ENCODE results near the gene PFKL. TPM values are rescaled to one million over a fixed set of nuclear protein-coding genes. Genes with fewer than 3 reads are reported as not detected.
A peak's percentile ranks its signal among the peaks of the same experiment; 100 is the strongest.

PFKL gene
- total RNA-seq, 5 donors from 2014 or later (not counting 1 experiment from before 2014, with no cell fraction given) = 125 to 200 (median 162) TPM

GRCh38 chr21:44368711-44369446, 69.0 kb downstream of the PFKL start:
- Mint-ChIP-seq H3K4me1 (peaks cover 0 to 6% (median 4%) of the 10 kb centered on the region in 3 donors), H3K9me3 (no peaks in the 10 kb centered on the region), H3K27ac (no peak overlapping the region), H3K4me3 (no peak overlapping the region), H3K36me3 (no peaks in the 10 kb centered on the region), H3K27me3 (no peaks in the 10 kb centered on the region)
- Histone ChIP-seq H3K9me3 (no peaks in the 10 kb centered on the region), H3K4me1 (ENCODE audit: control insufficient read depth in 1 of 2, extremely low read depth in 1 of 2, insufficient read depth in 2 of 2, low read length in 2 of 2) (peaks cover 0 to 6% of the 10 kb centered on the region in 2 experiments), H3K4me3 (ENCODE audit: control insufficient read depth in 1 of 2, extremely low read depth in 1 of 2, low read length in 1 of 2) (no peak overlapping the region), H3K27me3 (replicated peaks in 1 of 2; ENCODE audit: control insufficient read depth in 2 of 2, extremely low read depth in 1 of 2, insufficient read depth in 2 of 2, low read length in 1 of 2) (peaks cover 0 to 6% of the 10 kb centered on the region in 2 experiments), H3K36me3 (ENCODE audit: control insufficient read depth in 2 of 2, extremely low read depth in 1 of 2, insufficient read depth in 1 of 2, low read length in 1 of 2) (peaks cover 0 to 4% of the 10 kb centered on the region in 2 donors), H3K27ac (ENCODE audit: low read length) (no peak overlapping the region)
- ChIA-PET CTCF (no interaction called here), POLR2A (no interaction called here)
- DNase-seq (peak in 2 of 35 experiments; percentile 6 to 17), ATAC-seq (replicated peaks in 1 of 4) (no peak)
- 91% methylated on average over 25 of the region's 35 CpGs for WGBS (ENCODE audit: insufficient coverage)

- no peak overlapping the region for H3K27ac Mint-ChIP-seq
- Histone ChIP-seq H3K9me3 (no peaks in the 10 kb centered on the region), H3K36me3 (ENCODE audit: control insufficient read depth in 2 of 2, extremely low read depth in 1 of 2, insufficient read depth in 1 of 2, low read length in 1 of 2) (peaks cover 0 to 4% of the 10 kb centered on the region in 2 donors), H3K27me3 (replicated peaks in 1 of 2; ENCODE audit: control insufficient read depth in 2 of 2, extremely low read depth in 1 of 2, insufficient read depth in 2 of 2, low read length in 1 of 2) (peaks cover 0 to 8% of the 10 kb centered on the region in 2 experiments), H3K4me1 (ENCODE audit: control insufficient read depth in 1 of 2, extremely low read depth in 1 of 2, insufficient read depth in 2 of 2, low read length in 2 of 2) (peaks cover 5 to 18% of the 10 kb centered on the region in 2 experiments), H3K27ac (ENCODE audit: low read length) (no peak overlapping the region), H3K4me3 (ENCODE audit: control insufficient read depth in 1 of 2, extremely low read depth in 1 of 2, low read length in 1 of 2) (no peak overlapping the region)
- no peak overlapping the region for H3K4me3 Mint-ChIP-seq
- no peaks in the 10 kb centered on the region for H3K27me3 Mint-ChIP-seq
- WGBS (ENCODE audit: insufficient coverage) = 91% methylated on average over 29 of the region's 29 CpGs
- H3K36me3 Mint-ChIP-seq = no peaks in the 10 kb centered on the region
- H3K4me1 Mint-ChIP-seq = peaks cover 6 to 17% (median 14%) of the 10 kb centered on the region in 3 donors
- no peaks in the 10 kb centered on the region for H3K9me3 Mint-ChIP-seq
- ChIA-PET CTCF (no interaction called here), POLR2A (no interaction called here)
- DNase-seq (peak in 1 of 35 experiments; percentile 20), ATAC-seq (replicated peaks in 1 of 4) (no peak)
These were observed 70.3 kb downstream of the PFKL start for GRCh38 chr21:44370027-44370735.

DNA sequence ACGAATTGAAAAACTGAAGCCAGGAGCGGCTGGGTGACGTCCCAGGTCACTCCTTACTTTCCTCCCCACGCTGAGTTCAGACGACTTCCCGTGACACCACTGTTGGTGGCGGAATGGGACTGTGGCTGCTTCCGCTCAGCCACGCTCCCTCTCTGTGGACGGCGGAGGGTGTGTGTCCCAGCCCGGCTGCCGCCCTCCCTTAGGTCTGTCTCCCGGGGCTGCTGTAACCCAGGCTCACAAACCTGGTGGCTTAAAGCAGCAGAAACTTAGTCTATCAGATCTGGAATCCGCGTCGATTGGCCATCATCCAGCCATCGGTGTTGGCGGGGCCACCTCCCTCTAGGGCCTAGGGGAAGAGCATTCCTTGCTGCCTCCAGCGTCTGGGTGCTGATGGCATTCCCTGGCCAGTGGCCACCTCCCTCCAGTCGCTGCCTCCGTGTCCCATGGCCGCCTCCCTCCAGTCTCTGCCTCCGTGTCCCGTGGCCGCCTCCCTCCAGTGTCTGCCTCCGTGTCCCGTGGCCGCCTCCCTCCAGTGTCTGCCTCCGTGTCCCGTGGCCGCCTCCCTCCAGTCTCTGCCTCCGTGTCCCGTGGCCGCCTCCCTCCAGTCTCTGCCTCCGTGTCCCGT, 71.0 kb downstream of the PFKL start:
- no peaks in the 10 kb centered on the region for H3K36me3 Mint-ChIP-seq
- Histone ChIP-seq H3K27me3 (replicated peaks in 1 of 2; ENCODE audit: control insufficient read depth in 2 of 2, extremely low read depth in 1 of 2, insufficient read depth in 2 of 2, low read length in 1 of 2) (peaks cover 0 to 6% of the 10 kb centered on the region in 2 experiments), H3K36me3 (ENCODE audit: control insufficient read depth in 2 of 2, extremely low read depth in 1 of 2, insufficient read depth in 1 of 2, low read length in 1 of 2) (peaks cover 0 to 4% of the 10 kb centered on the region in 2 donors), H3K27ac (ENCODE audit: low read length) (no peak overlapping the region), H3K4me1 (ENCODE audit: control insufficient read depth in 1 of 2, extremely low read depth in 1 of 2, insufficient read depth in 2 of 2, low read length in 2 of 2) (peaks cover 7 to 26% of the 10 kb centered on the region in 2 experiments), H3K4me3 (ENCODE audit: control insufficient read depth in 1 of 2, extremely low read depth in 1 of 2, low read length in 1 of 2) (no peak overlapping the region), H3K9me3 (no peaks in the 10 kb centered on the region)
- no peak for ATAC-seq (replicated peaks in 1 of 4)
- DNase-seq = peak in 1 of 35 experiments; percentile 15
- ChIA-PET POLR2A (no interaction called here), CTCF (no interaction called here)
- H3K27me3 Mint-ChIP-seq = no peaks in the 10 kb centered on the region
- no peak overlapping the region for H3K4me3 Mint-ChIP-seq
- peaks cover 13 to 24% (median 21%) of the 10 kb centered on the region in 3 donors for H3K4me1 Mint-ChIP-seq
- 97% methylated on average over 26 of the region's 37 CpGs for WGBS (ENCODE audit: insufficient coverage)
- H3K27ac Mint-ChIP-seq = no peak overlapping the region
- no peaks in the 10 kb centered on the region for H3K9me3 Mint-ChIP-seq

DNA sequence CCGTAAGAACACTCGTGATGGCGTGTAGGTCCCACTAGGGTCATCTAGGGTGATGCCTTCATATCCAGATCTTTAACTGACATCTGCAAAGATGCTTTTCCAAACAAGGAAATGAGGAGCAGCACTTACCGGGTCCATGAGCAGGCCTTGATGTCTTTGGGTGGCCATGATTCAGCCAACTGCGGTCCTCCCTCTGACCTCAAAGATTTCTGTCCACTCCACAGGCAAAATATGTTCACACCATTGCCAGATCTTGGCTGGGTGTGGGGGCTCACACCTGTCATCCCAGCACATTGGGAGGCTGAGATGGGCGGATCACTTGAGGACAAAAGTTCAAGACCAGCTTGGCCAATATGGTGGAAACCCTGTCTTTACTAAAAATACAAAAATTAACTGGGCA, 71.7 kb downstream of the PFKL start:
- H3K27ac Mint-ChIP-seq = no peak overlapping the region
- H3K9me3 ChIP-seq = no peaks in the 10 kb centered on the region
- DNase-seq (peak in 1 of 35 experiments; percentile 2), ATAC-seq (replicated peaks in 1 of 4) (no peak)
- H3K27me3 ChIP-seq (replicated peaks in 1 of 2; ENCODE audit: control insufficient read depth in 2 of 2, extremely low read depth in 1 of 2, insufficient read depth in 2 of 2, low read length in 1 of 2) = peaks cover 0 to 12% of the 10 kb centered on the region in 2 experiments
- no peak overlapping the region for H3K27ac ChIP-seq (ENCODE audit: low read length)
- H3K9me3 Mint-ChIP-seq = no peaks in the 10 kb centered on the region
- POLR2A ChIA-PET = no interaction called here
- H3K27me3 Mint-ChIP-seq = no peaks in the 10 kb centered on the region
- H3K4me3 ChIP-seq (ENCODE audit: control insufficient read depth in 1 of 2, extremely low read depth in 1 of 2, low read length in 1 of 2) = no peak overlapping the region
- no peaks in the 10 kb centered on the region for H3K36me3 Mint-ChIP-seq
- 89% methylated on average over 4 of the region's 6 CpGs for whole genome bisulfite sequencing (ENCODE audit: insufficient coverage)
- H3K4me1 Mint-ChIP-seq = peaks cover 14 to 31% (median 23%) of the 10 kb centered on the region in 3 donors
- H3K36me3 ChIP-seq (ENCODE audit: control insufficient read depth in 2 of 2, extremely low read depth in 1 of 2, insufficient read depth in 1 of 2, low read length in 1 of 2) = peaks cover 0 to 4% of the 10 kb centered on the region in 2 donors
- H3K4me3 Mint-ChIP-seq = no peak overlapping the region
- CTCF ChIA-PET = interaction anchor here in 1 of 2 donors (0.8 kb wide), 1 partner anchor 77 kb away, joined by 4 read pairs; no protein-coding TSS in a partner anchor
- H3K4me1 ChIP-seq (ENCODE audit: control insufficient read depth in 1 of 2, extremely low read depth in 1 of 2, insufficient read depth in 2 of 2, low read length in 2 of 2) = peaks cover 7 to 33% of the 10 kb centered on the region in 2 experiments

DNA sequence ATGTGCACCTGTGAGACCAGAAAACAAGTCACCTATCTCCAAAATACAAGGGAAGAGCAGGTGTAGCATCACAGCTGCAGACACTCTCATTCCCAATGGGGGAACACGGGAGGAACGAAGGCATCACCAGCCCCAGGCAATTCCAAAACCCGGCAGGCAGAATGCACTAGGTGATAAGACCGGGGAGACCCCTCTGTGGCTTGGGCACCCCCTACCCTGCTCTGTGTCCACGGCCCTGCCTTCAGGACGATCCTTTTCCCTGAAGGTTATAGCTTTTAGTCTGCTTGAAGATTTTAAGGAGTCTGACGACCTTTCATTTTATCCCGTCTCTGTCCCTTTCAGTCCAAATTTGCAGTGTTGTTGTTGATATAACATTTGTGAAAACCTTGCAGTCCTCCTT, 72.8 kb downstream of the PFKL start:
- CTCF ChIA-PET = no interaction called here
- Histone ChIP-seq H3K36me3 (ENCODE audit: control insufficient read depth in 2 of 2, extremely low read depth in 1 of 2, insufficient read depth in 1 of 2, low read length in 1 of 2) (no peaks in the 10 kb centered on the region), H3K27ac (ENCODE audit: low read length) (no peak overlapping the region), H3K27me3 (replicated peaks in 1 of 2; ENCODE audit: control insufficient read depth in 2 of 2, extremely low read depth in 1 of 2, insufficient read depth in 2 of 2, low read length in 1 of 2) (peaks cover 0 to 18% of the 10 kb centered on the region in 2 experiments), H3K4me1 (ENCODE audit: control insufficient read depth in 1 of 2, extremely low read depth in 1 of 2, insufficient read depth in 2 of 2, low read length in 2 of 2) (peaks cover 7 to 33% of the 10 kb centered on the region in 2 experiments), H3K9me3 (no peaks in the 10 kb centered on the region), H3K4me3 (ENCODE audit: control insufficient read depth in 1 of 2, extremely low read depth in 1 of 2, low read length in 1 of 2) (no peak overlapping the region)
- no peaks in the 10 kb centered on the region for H3K9me3 Mint-ChIP-seq
- H3K36me3 Mint-ChIP-seq = no peaks in the 10 kb centered on the region
- H3K4me3 Mint-ChIP-seq = no peak overlapping the region
- no peaks in the 10 kb centered on the region for H3K27me3 Mint-ChIP-seq
- no peak overlapping the region for H3K27ac Mint-ChIP-seq
- POLR2A ChIA-PET = no interaction called here
- no peak for ATAC-seq (replicated peaks in 1 of 4)
- peaks cover 14 to 31% (median 23%) of the 10 kb centered on the region in 3 donors for H3K4me1 Mint-ChIP-seq
- no peak for DNase-seq
- WGBS (ENCODE audit: insufficient coverage) = 88% methylated on average over 5 of the region's 8 CpGs

DNA sequence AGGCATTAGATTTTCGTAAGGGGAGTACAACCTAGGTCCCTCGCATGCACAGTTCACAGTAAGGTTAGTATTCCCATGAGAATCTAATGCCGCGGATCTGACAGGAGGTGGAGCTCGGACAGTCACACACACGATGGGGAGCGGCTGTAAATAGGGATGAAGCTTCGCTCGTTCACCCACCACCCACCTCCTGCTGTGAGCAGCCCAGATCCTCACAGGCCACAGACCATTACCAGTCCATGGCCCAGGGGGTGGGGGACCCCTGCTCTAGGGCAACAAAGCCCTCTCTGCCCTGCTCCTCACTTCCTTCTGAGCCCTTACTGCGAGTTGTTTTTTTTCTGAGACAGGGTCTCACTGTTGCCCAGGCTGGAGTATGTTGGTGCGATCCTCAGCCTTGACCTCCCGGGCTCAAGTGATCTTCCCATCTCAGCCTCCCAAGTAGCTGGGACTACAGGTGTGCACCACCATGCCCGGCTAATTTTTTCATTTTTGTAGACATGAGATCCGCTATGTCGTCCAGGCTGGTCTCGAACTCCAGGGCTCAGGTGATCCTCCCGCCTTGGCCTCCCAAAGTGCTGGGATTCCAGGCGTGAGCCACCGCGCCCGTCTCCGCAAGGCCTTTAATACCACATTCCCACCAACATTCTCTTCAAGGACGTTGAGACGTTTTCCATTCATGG, 74.9 kb downstream of the PFKL start:
- no peak for ATAC-seq (replicated peaks in 1 of 4)
- Histone ChIP-seq H3K4me3 (ENCODE audit: control insufficient read depth in 1 of 2, extremely low read depth in 1 of 2, low read length in 1 of 2) (peak overlapping the region in 1 of 2 donors; percentile 12), H3K27me3 (replicated peaks in 1 of 2; ENCODE audit: control insufficient read depth in 2 of 2, extremely low read depth in 1 of 2, insufficient read depth in 2 of 2, low read length in 1 of 2) (peaks cover 0 to 18% of the 10 kb centered on the region in 2 experiments), H3K9me3 (no peaks in the 10 kb centered on the region), H3K27ac (ENCODE audit: low read length) (no peak overlapping the region), H3K4me1 (ENCODE audit: control insufficient read depth in 1 of 2, extremely low read depth in 1 of 2, insufficient read depth in 2 of 2, low read length in 2 of 2) (peaks cover 7 to 33% of the 10 kb centered on the region in 2 experiments), H3K36me3 (ENCODE audit: control insufficient read depth in 2 of 2, extremely low read depth in 1 of 2, insufficient read depth in 1 of 2, low read length in 1 of 2) (no peaks in the 10 kb centered on the region)
- peak overlapping the region in 1 of 2 donors; percentile 48 for H3K27ac Mint-ChIP-seq
- WGBS (ENCODE audit: insufficient coverage) = 77% methylated on average over 17 of the region's 24 CpGs
- POLR2A ChIA-PET = no interaction called here
- H3K4me3 Mint-ChIP-seq = peak overlapping the region; percentile 1 to 59 (median 18)
- H3K27me3 Mint-ChIP-seq = no peaks in the 10 kb centered on the region
- peaks cover 4% of the 10 kb centered on the region for H3K36me3 Mint-ChIP-seq
- CTCF ChIA-PET = no interaction called here
- peaks cover 14 to 31% (median 23%) of the 10 kb centered on the region in 3 donors for H3K4me1 Mint-ChIP-seq
- DNase-seq = no peak
- no peaks in the 10 kb centered on the region for H3K9me3 Mint-ChIP-seq
